Fibroblast of skin of back (primary cell): Measurements from ENCODE around the gene SLC38A8.
A peak's percentile ranks its signal among the peaks of the same experiment; 100 is the strongest.

Source experiments
- DNase-seq: peaks from one replicate; pipeline ENCODE4 v3.0.0-alpha.2; 2013

Gene SLC38A8

DNA sequence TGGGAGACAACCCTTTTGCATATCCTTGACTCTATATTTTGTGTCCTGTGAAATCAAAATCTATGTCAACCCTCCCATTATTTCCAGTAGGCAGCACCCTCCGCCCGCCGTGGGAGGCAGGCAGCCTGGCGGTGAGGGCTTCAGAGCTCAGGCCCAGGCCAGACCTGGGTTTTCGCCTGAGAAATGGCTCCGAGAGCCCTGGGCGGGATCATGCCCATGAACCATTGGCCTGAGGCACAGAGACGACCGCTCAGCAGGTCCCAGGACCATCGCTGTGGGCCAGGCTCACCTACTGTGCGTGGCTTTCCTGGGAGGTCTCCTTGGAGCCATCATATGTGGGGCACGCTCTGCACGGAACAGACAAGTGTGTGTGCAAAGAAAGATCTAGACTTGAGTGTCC, 6.3 kb upstream of the SLC38A8 start:
- no peak for DNase-seq

- no peak for DNase-seq
Observed at GRCh38 chr16:84048270-84048669, 5.7 kb upstream of the SLC38A8 start.

DNA sequence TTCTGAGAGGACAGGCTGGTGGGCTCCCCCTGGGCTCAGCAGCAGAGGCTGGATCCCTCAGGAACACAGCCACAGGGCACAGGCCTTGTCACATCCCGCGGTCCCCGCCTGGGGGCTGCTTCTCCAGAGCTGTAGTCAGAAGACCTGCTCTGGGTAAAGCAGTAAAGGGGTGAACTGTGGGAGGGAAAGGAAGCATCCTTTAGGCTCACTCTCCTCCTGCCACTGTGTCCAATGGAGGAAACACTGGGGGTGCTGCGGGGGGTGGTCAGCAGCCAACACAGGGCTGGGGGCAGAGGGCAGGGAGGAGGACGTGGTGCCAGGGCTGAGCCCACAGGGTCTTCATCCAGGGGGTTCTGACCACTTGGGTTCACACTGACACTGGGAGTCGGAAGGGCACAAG, 5.0 kb upstream of the SLC38A8 start:
- no peak for DNase-seq

- no peak for DNase-seq
Observed at GRCh38 chr16:84047206-84047605, 4.6 kb upstream of the SLC38A8 start.

DNA sequence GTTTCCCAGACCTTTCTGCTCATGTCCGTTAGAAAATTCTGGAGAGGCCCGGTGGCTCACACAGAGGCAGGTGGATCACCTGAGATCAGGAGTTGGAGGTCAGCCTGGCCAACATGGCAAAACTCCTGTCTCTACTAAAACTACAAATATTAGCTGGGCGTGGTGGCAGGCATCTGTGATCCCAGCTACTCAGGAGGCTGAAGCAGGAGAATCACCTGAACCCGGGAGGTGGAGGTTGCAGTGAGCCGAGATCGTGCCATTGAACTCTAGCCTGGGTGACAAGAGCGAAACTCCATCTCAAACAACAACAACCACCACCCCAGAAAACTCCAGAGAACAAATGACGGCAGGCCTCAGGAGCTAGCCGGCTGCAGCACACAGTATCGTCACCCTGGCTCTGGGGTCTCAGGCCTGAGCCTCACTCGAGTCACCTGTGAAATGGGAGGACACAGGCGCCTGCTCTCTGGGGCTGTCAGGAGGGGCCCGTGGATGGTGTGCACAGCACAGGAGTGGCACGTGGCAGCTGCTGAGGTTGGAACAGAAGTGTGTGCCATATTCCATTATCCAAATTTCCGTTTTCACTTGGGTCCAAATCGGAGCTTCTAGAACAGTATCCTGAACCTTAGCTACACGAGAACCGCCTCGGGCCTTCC, 3.3 kb upstream of the SLC38A8 start:
- DNase-seq, result no peak

- no peak for DNase-seq
Observed at GRCh38 chr16:84045001-84045817, 2.6 kb upstream of the SLC38A8 start.

DNA sequence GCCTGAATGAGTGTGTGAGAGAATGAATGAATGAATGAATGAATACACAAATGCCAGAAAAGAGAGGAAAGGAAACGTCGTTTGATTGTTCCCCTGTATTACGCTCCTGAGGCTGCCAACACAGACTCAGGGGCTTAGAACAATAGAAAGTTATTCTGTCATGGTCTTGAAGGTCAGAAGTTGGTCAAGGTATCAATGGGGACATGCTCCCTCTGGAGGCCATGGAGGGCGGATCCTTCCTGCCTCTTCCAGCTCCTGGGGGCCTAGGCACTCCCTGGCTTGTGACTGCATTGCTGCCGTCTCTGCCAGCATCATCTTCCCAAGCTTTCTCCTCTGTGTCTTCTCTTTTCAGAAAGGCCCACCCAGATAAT, 1.5 kb upstream of the SLC38A8 start:
- peak; percentile 20 for DNase-seq

DNA sequence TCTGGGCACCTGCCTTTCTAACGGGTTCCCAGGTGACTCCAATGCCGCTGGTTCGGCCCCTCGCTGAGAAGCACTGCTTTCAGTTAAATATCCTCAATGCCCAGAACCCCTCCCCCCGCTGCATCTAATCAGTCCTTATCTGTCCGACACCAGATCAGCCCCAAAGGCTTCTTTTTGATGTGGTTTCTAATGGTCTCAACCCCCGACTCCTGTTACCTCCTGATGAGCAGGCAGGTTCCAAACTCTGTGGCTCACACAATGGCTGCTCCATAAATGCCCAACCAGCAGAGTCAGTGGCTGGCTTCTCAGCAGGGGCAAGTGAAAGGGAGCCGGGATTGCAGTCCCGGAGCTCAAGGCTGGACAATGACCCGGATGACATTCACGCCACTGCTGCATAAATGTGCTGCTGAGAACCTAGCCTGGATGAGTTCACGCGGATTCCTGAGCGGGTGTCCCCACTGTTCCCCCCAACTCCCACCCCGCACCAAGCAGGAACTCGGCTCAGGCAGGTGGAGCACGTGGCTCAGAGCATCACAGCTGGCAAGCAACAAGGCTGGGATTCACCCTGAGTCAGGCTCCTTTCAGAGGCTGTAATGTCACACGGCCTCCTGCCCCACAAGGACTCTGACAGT, 1.0 kb upstream of the SLC38A8 start:
- DNase-seq, result no peak

DNA sequence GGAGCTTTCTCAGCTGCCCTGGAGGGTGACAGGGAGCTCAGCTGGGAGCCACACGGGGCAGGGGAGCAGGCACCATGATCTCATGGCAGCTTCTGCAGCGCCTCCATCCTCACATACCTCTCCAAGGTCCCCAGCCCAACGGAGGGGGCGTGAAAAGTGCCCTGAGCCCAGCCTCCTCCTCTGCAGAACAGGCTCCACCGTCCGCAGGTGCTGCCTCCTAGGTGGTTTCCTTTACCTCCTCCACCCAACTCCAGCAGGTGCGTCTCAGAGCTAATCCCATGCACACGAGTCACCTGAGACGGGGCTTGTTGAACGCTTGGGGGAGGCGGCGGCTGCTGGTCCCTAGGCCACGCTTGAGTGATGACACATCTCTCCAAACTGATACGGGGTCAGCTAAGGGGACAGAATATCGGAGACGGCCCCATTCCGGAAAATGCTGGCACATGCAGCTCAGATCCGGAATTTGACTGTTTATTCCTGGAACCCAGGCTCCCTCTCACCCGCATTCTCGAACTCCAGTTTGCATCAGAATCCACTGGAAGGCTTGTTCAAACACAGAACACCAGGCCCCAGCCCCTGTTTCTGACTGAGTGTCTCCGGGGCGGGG, 387 bp upstream of the SLC38A8 start:
- DNase-seq, result no peak

DNA sequence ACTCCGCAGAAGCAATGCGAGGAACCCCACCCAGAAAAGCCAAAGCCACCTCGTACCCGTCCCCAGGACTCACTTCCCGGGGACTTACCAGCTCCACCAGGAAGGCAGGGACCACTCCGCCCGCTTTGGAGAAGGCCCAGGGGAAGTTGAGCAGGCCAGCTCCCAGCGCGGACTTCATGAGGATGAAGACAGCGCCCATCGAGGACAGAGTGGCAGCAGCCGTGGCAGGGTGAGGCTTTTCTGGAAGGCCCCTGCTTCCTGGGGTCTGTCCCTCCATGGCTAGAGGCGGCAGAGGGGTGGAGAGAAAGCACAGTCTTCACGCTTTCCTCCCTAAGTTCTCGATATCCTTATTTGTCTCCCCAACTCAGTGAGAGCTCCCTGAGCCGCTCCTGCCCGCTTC, 714 bp downstream of the SLC38A8 start:
- no peak for DNase-seq

- peak; percentile 60 for DNase-seq
Observed at GRCh38 chr16:84040823-84041820, 1.5 kb downstream of the SLC38A8 start.

DNA sequence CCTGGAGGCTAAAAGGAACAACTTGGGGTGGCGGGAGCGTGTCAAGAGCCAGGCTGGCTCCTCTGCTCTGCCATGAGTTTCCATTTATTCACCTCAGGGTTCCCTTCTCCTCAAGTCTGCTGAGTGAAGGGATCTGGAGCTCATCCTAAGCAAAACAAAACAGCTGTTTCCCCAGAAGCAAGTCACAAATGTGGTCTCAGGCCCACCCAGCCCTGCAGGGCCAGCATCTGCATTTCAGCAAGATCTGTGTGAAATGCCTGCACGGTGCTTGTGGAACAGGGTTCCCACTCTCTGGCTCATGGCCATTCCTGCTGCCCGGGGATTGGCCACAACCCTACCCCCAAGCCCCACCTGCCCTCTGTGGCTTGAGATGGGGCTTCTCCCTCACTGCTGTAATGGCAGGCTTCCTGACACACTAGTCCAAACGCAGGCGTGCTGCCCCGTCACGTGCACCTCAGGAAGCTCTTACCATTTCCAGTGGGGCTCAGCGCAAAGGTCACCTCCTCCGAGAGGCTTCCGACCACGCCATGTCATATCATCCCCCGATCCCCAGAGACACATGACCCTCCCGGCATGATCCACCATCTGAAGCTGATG, 2.3 kb downstream of the SLC38A8 start:
- no peak for DNase-seq

DNA sequence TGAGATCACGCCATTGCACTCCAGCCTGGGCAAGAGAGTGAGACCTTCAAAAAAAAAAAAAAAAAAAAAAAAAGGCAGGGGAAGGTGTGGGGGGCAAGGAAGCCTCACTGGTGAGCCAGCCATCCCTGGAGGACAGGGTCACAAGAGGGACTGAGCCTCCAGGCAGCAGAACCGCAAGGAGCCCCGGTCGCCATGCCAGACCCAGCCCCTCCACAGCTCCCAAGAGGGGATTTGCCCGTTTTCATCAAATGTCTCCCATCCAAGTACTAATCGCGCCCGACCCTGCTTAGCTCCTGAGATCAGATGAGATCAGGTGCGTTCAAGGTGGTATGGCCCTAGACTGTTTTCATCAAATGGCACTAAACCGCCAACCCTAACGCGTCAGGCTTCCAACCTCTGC, 2.9 kb downstream of the SLC38A8 start:
- DNase-seq, result no peak

DNA sequence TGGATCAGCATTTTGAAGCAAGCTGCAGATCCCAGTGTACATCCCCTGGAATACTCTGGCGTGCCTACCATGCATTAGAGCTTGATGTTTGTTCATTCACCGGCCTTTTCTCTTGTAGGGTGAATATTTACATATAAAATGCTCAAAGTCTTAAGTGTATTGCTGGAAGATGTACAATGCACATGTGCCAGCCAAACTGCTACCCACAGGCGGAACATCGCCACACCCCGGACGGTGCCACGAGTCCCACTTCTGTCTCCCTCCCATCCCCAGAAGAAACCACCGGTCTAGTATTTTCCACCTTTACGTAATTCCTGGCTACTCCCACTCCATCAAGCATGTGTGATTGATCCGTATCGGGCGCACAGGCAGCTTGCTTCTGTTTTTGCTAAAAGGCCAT, 4.1 kb downstream of the SLC38A8 start:
- DNase-seq, result no peak

GRCh38 chr16:84036982-84037425, 5.6 kb downstream of the SLC38A8 start:
- no peak for DNase-seq

- DNase-seq, result no peak
Observed at GRCh38 chr16:84036131-84036530, 6.5 kb downstream of the SLC38A8 start.

DNA sequence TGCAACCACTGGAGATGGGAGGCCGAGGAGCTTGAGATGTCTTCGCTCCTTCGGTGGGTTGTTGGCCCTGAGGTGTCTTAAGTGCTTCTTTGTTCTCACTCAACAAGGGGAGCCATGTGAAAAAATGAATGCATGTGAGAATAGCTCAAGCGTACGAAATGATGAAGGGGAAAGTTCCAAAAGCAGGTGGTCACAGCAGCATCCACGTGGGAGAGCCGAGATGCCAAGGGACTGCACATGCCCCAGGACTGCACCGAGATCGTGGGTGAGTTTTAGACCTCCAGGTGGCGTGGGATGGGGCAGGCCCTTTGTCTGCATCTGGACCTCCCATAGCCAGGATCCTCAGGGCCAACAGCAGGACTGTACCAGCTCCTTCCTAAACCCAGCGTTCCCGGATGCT, 8.1 kb downstream of the SLC38A8 start:
- DNase-seq, result no peak

GRCh38 chr16:84033251-84034195, 9.1 kb downstream of the SLC38A8 start:
- no peak for DNase-seq

DNA sequence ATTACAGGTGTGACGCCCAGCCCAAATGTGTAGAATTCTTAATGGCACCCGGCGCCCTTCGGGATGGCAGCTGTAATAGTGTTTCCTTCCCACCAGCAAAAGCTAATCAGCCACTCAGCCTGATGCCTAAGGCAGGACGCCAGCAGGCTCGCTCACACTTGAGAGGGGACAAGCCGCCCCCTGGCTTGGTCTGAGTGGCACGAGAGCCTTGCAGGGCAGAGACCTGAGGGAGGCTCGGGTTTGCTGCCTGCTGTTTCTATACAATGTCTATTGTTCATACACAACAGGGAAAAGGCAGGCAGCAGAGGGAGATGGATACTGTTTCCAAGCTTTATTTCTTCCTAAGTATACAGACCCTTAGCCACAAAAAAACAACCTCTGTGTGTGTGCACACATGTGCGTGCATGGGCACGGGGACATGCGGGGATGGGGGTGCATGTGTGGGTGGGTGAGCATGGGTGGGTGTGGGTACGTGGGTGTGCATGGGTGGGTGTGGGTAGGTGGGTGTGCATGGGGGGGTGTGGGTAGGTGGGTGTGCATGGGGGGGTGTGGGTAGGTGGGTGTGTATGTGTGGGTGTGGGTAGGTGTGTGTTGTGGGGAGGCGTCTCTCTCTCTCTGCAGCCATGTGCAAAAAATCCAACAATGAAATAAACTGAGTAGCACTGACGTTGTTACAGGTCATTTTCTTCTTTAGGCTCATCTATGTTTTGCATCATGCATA, 10.0 kb downstream of the SLC38A8 start:
- no peak for DNase-seq

DNA sequence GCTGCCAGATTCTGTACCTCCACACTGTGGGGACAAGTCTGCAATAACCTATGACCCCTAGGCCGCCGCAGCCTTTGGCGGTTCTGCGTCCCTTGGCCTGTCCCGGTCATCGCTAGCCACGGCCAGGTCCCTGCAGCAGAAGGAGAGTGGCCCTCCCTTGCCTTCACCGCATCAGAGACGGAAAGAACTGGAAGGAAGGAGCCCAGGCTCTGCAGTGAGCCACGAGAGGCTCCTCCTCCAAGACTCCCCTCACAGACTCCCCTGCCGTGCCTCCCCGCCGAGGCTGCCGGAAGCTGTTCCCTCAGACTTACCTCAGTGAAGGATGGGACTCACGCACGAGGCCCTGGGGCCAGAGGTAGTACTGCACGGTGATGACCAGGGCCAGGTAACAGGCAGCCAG, 11.0 kb downstream of the SLC38A8 start:
- no peak for DNase-seq
